ENCODE data around the gene NMUR2. TPM values are rescaled to one million over a fixed set of nuclear protein-coding genes. Genes with fewer than 3 reads are reported as not detected.
A peak's percentile ranks its signal among the peaks of the same experiment; 100 is the strongest.

The NMUR2 gene
- total and polyA plus RNA-seq, 2 of the 8 experiments (the other 6 are each of a cell fraction or from before 2014, with no cell fraction given) = 0.11 TPM; not detected in 1

- Histone ChIP-seq H3K4me3 (ENCODE audit: extremely low read depth in 1 of 4, insufficient read depth in 2 of 4, low read depth in 3 of 4, low read length in 4 of 4) (no peak overlapping the region), H2BK15ac (ENCODE audit: low read length) (no peak overlapping the region), H4K8ac (ENCODE audit: extremely low read depth, insufficient read depth, low read length) (no peak overlapping the region), H3K36me3 (ENCODE audit: control insufficient read depth in 2 of 4, insufficient read depth in 4 of 4, low read length in 3 of 4) (no peaks in the 10 kb centered on the region), H3K79me2 (ENCODE audit: control insufficient read depth in 1 of 2, insufficient read depth in 2 of 2, low read length in 2 of 2) (no peaks in the 10 kb centered on the region), H3K27me3 (replicated peaks in 1 of 4; ENCODE audit: control insufficient read depth in 3 of 4, extremely low read depth in 1 of 4, insufficient read depth in 3 of 4, low read length in 3 of 4) (no peaks in the 10 kb centered on the region), H3K23ac (ENCODE audit: insufficient read length) (no peak overlapping the region), H3K9ac (replicated peaks in 1 of 4; ENCODE audit: extremely low read depth in 1 of 4, low read depth in 3 of 4, low read length in 3 of 4) (no peak overlapping the region), H3K9me3 (ENCODE audit: insufficient read depth in 2 of 2, low read depth in 1 of 2, low read length in 1 of 2) (no peaks in the 10 kb centered on the region), H2BK120ac (replicated peaks; ENCODE audit: low read depth, low read length) (no peak overlapping the region), H3K4me1 (replicated peaks in 1 of 4; ENCODE audit: control insufficient read depth in 3 of 4, insufficient read depth in 4 of 4, low read length in 3 of 4) (peaks cover 0 to 7% (median 0%) of the 10 kb centered on the region in 4 experiments; a peak in 2 of 7 replicates), H2BK20ac (ENCODE audit: low read length) (no peak overlapping the region), H3K23me2 (ENCODE audit: low read depth, low read length) (no peaks in the 10 kb centered on the region), H2BK5ac (ENCODE audit: low read depth, low read length) (no peak overlapping the region), H2AFZ (ENCODE audit: low read length) (no peak overlapping the region), H3K4me2 (ENCODE audit: insufficient read depth in 1 of 2, low read depth in 2 of 2, low read length in 2 of 2) (peak overlapping the region in 1 of 2 experiments; percentile 2; a peak in 1 of 4 replicates), H2BK12ac (ENCODE audit: low read depth, low read length) (no peak overlapping the region), H4K91ac (replicated peaks; ENCODE audit: insufficient read length, low read length) (no peak overlapping the region), H4K5ac (ENCODE audit: insufficient read length, low read depth, low read length) (no peak overlapping the region), H3K56ac (replicated peaks; ENCODE audit: insufficient read length, low read depth, low read length) (no peak overlapping the region), H2AK5ac (ENCODE audit: low read depth, low read length) (no peak overlapping the region), H3K14ac (ENCODE audit: insufficient read length) (no peak overlapping the region), H3K27ac (ENCODE audit: low read depth, low read length) (no peak overlapping the region), H3K4ac (replicated peaks; ENCODE audit: insufficient read length, low read depth, low read length) (no peak overlapping the region), H4K20me1 (replicated peaks in 1 of 2; ENCODE audit: control insufficient read depth in 1 of 2, insufficient read depth in 2 of 2, low read length in 2 of 2) (no peaks in the 10 kb centered on the region), H3K79me1 (ENCODE audit: low read depth, low read length) (no peaks in the 10 kb centered on the region), H3K18ac (ENCODE audit: extremely low read depth, low read length) (no peak overlapping the region)
- DNase-seq (ENCODE audit: low read depth in 1 of 2, low spot score in 2 of 2) (no peak), FAIRE-seq (peak; percentile 79)
- POLR2A ChIA-PET (ENCODE audit: partially characterized antibody) = no interaction called here
- CTCF ChIA-PET (ENCODE audit: partially characterized antibody) = no interaction called here
- WGBS, 2 experiments (ENCODE audit: extremely low coverage in 1 of 2, insufficient coverage in 1 of 2, insufficient read length in 1 of 2, insufficient replicate concordance in 2 of 2, low coverage in 1 of 2, low lambda C conversion rate in 2 of 2, missing lambda C conversion rate in 1 of 2) = 57% methylated on average over 3 of the region's 3 CpGs; no CpG with 5 or more reads in 1 of the 2 experiments
- TF ChIP-seq SP1 (IDR thresholded peaks at IDR 0.05; ENCODE audit: low read depth, low read length) (peak; percentile 39; the same call in 1 of the 2 replicates), SP4 (IDR thresholded peaks at IDR 0.05; ENCODE audit: low read length) (no peak), YY1 (IDR thresholded peaks at IDR 0.05; ENCODE audit: low read depth, low read length) (peak; percentile 81), EGR1 (IDR thresholded peaks at IDR 0.05; ENCODE audit: borderline replicate concordance, low read depth, low read length) (no peak), SAP30 (IDR thresholded peaks at IDR 0.05; ENCODE audit: insufficient read depth, insufficient replicate concordance, low read length) (no peak), BCL11A (IDR thresholded peaks at IDR 0.05; ENCODE audit: low read depth in 2 of 2, low read length in 2 of 2) (peak in 1 of 2 experiments; percentile 32), KDM4A (IDR thresholded peaks at IDR 0.05; ENCODE audit: low read depth, low read length, severe bottlenecking) (no peak), TBP (IDR thresholded peaks at IDR 0.05; ENCODE audit: low read depth, low read length) (no peak), ATF2 (IDR thresholded peaks at IDR 0.05; ENCODE audit: low read length) (0 out of 2 replicates have a peak, but pooled peaks have one; percentile 39)
- TF ChIP-seq, protein P1, sequence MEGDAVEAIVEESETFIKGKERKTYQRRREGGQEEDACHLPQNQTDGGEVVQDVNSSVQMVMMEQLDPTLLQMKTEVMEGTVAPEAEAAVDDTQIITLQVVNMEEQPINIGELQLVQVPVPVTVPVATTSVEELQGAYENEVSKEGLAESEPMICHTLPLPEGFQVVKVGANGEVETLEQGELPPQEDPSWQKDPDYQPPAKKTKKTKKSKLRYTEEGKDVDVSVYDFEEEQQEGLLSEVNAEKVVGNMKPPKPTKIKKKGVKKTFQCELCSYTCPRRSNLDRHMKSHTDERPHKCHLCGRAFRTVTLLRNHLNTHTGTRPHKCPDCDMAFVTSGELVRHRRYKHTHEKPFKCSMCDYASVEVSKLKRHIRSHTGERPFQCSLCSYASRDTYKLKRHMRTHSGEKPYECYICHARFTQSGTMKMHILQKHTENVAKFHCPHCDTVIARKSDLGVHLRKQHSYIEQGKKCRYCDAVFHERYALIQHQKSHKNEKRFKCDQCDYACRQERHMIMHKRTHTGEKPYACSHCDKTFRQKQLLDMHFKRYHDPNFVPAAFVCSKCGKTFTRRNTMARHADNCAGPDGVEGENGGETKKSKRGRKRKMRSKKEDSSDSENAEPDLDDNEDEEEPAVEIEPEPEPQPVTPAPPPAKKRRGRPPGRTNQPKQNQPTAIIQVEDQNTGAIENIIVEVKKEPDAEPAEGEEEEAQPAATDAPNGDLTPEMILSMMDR (IDR thresholded peaks at IDR 0.05; ENCODE audit: control extremely low read depth in 1 of 3, insufficient read depth in 1 of 3, low read depth in 1 of 3, low read length in 3 of 3) = no peak
These were observed 32.8 kb upstream of the NMUR2 start for GRCh38 chr5:152437866-152438265.

Measured in H1 (cell line).